Activated CD8-positive, alpha-beta memory T cell treated with anti-CD3 and anti-CD28 coated beads, Interleukin-2, amount 50 U/mL, for 1 hour (primary cell): ENCODE results near the gene ROR2.

Source experiments
- DNase-seq: peaks from one replicate; pipeline ENCODE4 v3.0.0-alpha.2; 2020; ENCODE audit errors: extremely low read depth

Gene ROR2

GRCh38 chr9:91771864-91772263 lies 178.2 kb downstream of the ROR2 start:
- no peak for DNase-seq

DNA sequence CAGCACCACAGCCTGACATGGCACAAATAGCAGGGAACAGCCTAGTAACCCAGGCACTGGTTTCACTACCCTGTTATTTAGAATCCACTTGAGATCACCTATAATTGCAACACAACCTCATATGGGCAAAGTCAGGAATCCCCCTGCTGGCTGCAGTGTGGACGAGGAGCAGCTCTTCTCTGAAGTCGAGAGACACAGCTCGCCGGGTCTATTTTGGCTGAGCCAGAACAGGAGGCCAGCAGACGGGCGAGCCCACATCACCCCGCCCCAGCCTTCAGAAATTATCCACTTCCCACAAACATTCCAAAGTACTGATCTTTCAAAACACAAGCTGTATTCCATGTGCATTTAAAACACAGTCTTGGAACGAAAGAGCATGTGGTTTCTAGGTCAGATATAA lies 179.0 kb downstream of the ROR2 start:
- DNase-seq: no peak

DNA sequence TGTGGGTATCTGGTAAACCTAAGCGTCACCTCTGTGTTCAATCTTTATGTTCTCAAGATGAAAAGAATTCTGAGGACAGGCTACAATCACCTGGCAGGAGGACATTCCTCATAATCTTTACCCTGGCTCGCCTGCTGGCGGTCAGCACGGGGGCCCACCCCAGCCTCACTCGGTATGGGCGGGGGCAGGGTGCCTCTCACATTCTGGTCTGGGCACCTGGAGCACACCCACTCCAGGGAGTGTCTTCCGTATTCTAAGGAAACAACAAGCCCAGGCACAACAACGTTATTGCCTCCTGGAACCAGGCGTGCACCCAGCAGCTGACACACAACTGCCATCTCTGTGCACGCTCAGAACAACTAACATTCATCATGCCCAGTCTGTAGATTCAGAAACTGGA lies 179.8 kb downstream of the ROR2 start:
- DNase-seq: no peak

- no peak for DNase-seq
These were observed 180.8 kb downstream of the ROR2 start for GRCh38 chr9:91768977-91769916.

DNA sequence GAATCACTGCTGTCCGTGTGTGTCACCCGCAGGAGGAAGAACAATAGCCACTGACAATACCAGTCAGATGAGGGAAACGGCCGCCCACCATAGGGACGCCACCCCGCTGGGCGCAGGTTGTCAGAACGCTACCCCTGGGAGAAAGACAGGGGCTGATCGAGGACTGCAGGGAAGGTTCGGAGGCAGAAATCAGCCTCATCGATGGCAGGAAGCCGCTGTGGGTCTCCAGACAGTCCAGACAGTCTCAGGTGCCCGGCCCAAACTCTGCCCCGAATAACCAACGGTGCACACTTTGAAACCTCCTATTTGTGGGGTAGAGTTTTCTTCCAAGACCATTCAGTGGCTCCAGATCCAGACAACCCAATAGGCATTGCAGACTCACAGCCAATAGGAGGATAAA lies 181.5 kb downstream of the ROR2 start:
- DNase-seq: no peak

DNA sequence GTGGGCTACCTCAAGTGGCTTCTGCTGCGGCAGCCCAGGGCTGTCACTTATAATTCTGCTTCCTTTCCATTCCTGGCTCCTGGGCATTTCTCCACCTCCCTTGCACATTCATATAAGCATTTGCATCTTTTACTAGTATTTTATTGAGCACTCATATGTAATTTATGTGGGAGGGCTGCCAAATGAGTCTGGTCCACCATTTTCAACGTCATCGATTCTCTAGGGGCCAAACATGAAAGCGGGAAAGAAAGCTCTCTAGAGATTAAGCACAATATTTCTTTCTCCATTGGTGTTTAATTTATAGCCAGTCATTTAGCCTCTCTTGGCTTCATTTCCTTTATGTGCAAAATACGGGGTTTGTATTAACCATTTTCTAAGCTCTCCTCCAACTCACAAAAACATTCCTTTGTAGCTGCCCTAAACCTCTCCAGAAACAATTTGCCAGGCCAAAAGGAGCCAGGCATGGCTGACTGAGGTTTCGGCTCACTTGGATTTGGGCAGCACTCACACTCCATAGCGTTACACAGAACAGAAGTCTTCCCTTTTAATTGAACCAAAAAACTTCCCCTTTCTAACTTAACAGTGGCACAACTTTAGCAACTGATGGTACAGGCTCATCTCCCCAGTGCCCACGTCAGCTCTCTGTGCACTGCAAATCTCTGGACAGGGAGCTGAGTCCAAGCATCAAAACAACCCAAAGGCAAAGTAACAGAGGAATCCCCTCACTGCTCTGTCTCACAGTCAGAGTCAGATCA lies 183.5 kb downstream of the ROR2 start:
- DNase-seq: no peak

- DNase-seq: no peak
These were observed 184.7 kb downstream of the ROR2 start for GRCh38 chr9:91765296-91765695.

GRCh38 chr9:91764661-91765060 lies 185.4 kb downstream of the ROR2 start:
- DNase-seq: no peak

DNA sequence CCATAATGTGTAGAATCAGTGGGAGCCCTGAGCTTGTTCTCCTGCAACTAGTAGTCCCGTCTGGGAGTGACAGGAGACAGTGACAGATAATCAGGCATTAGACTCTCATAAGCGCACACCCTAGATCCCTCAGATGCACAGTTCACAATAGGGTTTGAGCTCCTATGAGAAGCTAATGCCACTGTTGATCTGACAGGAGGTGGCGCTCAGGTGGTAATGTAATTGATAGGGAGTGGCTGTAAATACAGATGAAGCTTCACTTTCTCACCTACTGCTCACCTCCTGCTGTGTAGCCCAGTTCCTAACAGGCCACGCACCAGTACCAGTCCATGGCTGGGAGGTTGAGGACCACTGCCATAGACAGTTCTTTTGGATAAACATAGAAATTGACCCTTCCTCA lies 188.7 kb downstream of the ROR2 start:
- DNase-seq: no peak

DNA sequence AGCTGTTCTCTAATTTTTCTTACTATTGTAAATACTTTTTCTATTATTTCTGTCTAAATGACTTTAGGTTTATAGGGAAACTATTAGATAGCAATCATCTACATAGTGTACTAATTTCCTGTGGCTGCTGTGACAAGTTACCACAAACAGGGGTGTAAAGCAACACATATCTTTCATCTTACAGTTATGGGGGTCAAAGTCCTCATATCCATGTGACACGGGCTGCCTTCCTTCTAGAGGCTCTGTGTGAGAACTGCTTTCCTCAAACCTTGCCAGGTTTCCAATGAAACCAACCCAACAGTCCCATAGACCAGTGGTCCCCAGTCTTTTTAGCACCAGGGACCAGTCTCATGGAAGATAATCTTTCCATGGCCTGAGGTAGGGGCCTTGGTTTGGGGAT lies 189.1 kb downstream of the ROR2 start:
- no peak for DNase-seq

GRCh38 chr9:91758491-91758981 lies 191.5 kb downstream of the ROR2 start:
- no peak for DNase-seq

GRCh38 chr9:91757782-91758181 lies 192.2 kb downstream of the ROR2 start:
- DNase-seq: no peak

DNA sequence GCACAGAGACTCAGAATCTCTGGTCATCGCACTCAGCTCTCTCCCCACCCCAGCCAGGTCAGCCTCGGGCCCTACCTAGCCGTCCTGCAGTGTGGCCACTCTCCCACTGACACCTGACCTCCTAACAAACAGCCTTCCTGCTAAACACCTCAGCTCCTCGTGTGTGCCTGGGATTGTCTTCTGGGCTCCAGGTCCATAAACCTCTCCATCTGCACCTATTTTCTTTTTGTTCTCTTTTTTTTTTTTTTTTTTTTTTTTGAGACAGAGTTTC lies 193.6 kb downstream of the ROR2 start:
- DNase-seq: no peak

- no peak for DNase-seq
These were observed 194.1 kb downstream of the ROR2 start for GRCh38 chr9:91755761-91756509.

- no peak for DNase-seq
These were observed 196.3 kb downstream of the ROR2 start for GRCh38 chr9:91753711-91754110.

DNA sequence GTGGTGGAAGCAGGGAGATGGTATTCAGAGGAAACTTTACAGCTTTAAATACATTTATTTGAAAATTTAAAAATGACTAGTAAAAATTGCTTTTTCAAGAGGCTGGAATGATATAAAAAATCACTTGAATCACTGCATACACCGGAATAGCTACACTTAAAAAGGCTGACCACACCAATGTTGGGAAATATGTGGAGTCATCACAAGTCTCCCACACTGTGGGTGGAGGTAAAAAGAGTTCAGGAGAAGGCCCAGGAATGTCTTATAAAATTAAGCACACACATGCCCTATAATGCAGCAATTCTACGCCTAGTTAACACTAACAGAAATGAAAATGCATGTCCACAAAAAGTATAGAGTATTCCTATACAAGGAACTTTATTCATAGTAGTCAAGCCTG lies 198.1 kb downstream of the ROR2 start:
- DNase-seq: no peak

DNA sequence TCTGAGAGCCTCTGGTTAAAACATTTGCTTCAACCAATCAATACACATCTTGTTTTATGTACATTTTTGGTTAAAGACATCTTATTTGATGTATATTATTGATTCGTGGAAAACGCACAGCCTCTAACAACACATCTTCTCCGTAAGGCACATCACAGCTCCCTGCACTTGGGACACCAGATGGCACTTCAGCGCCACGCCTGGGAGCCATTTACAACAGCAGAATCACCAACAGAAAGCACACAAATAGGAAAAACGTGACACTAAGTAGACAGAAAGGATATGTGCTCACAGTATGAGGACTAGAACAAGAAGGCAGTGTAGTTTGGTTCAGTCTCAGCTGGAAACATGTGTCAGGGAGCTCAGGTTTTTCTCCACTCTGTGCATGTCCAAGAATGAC lies 199.7 kb downstream of the ROR2 start:
- DNase-seq: no peak

DNA sequence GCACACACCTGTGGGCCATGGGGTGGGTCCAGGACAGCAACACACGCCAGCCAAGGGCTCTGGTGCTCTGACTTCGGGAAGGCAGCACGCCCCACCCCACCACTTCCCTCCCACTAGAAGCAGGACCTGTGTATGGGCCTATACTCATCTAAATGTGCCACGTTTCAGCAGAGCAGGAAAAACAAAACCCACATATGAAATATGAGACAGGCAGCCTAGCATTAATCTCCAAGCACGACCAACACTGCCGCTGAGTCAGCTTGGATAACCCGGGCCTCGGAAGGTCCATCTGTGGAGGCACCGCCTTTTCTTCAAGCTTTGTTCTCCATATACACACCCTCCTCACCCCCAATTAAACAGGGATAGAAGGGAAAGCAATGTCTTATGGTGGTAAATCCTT lies 203.1 kb downstream of the ROR2 start:
- DNase-seq: no peak

- no peak for DNase-seq
These were observed 203.7 kb downstream of the ROR2 start for GRCh38 chr9:91746357-91746756.

DNA sequence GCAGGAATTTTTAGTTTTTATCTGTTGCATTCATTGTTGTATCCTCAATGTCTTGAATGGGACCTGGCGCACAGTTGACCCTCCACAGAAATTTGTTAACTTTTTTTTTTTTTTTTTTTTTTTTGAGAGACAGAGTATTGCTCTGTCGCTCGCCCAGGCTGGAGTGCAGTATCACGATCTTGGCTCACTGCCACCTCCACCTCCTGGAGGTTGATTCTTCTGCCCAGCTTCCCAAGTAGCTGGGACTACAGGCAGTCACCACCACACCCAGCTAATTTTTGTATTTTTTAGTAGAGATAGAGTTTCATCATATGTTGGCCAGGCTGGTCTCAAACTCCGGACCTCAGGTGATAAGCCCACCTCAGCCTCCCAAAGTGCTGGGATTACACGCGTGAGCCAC lies 205.9 kb downstream of the ROR2 start:
- no peak for DNase-seq

GRCh38 chr9:91741522-91741921 lies 208.5 kb downstream of the ROR2 start:
- DNase-seq: no peak

DNA sequence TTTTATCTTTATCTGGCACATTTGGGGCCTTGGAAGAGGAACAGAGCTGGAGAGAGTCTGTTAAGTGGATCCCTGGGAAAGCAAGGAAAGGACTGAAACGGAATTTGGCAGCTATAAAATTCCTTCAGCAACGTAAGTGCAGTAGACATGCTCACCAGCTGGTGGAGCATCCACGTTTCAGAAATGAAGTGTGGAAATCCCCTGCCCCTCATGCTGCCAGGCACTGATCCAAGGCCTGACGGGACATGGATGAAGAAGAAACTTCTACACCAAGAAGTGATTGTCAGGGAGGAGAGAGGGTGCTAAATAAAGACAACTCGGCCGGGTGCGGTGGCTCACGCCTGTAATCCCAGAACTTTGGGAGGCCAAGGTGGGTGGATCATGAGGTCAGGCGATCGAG lies 209.3 kb downstream of the ROR2 start:
- DNase-seq: no peak
